ENCODE results near the gene TMC3. TPM values are rescaled to one million over a fixed set of nuclear protein-coding genes. Genes with fewer than 3 reads are reported as not detected.
"Not testable (repeated sequence)": the region's sequence is repeated elsewhere in the genome, so short reads cannot be mapped to it uniquely, and the experiment has no call there.

Gene TMC3
- total and polyA plus RNA-seq, 7 donors = not detected

DNA sequence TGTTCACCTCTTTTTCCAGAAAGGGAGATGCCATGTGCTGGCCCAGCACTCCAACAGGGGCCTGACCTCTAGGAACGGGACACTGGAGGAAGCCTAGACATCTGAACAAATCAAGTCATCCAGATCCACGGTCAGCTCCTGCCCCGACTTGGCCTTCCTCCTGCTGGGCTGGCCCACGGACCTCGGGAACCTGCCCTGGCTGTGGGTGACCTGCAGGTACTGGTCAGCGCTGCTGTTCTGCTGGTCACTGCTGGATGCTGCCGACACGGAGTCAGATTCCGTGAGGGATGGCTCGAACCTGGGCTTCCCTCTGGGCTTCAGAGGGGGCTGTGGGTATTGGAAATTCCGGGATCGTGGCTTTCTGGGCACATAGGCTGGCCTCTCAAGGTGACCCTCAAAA, 41.7 kb downstream of the TMC3 start:
- H3K4me3 ChIP-seq = no peak overlapping the region
- peaks cover 0 to 8% (median 0%) of the 10 kb centered on the region in 3 donors for H3K27me3 ChIP-seq (ENCODE audit: insufficient read depth in 3 of 3, low read length in 2 of 3)
- 95 to 97% (median 96%) methylated on average over 12 of the region's 12 CpGs for WGBS, 3 donors
- no peaks in the 10 kb centered on the region for H3K9me3 ChIP-seq
- H3K36me3 ChIP-seq (ENCODE audit: insufficient read depth in 1 of 2, low read depth in 1 of 2) = no peaks in the 10 kb centered on the region
- H3K27ac ChIP-seq = no peak overlapping the region
- no peak for ATAC-seq
- TF ChIP-seq, protein P1, sequence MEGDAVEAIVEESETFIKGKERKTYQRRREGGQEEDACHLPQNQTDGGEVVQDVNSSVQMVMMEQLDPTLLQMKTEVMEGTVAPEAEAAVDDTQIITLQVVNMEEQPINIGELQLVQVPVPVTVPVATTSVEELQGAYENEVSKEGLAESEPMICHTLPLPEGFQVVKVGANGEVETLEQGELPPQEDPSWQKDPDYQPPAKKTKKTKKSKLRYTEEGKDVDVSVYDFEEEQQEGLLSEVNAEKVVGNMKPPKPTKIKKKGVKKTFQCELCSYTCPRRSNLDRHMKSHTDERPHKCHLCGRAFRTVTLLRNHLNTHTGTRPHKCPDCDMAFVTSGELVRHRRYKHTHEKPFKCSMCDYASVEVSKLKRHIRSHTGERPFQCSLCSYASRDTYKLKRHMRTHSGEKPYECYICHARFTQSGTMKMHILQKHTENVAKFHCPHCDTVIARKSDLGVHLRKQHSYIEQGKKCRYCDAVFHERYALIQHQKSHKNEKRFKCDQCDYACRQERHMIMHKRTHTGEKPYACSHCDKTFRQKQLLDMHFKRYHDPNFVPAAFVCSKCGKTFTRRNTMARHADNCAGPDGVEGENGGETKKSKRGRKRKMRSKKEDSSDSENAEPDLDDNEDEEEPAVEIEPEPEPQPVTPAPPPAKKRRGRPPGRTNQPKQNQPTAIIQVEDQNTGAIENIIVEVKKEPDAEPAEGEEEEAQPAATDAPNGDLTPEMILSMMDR (IDR thresholded peaks at IDR 0.05) = no peak
- H3K4me1 ChIP-seq = no peaks in the 10 kb centered on the region
- intact Hi-C loops (cut with DNase I) = loop anchor here in 1 of 2 donors (5.0 kb wide), 1 partner anchor 55 kb away; no protein-coding TSS in a partner anchor
- DNase-seq = no peak

DNA sequence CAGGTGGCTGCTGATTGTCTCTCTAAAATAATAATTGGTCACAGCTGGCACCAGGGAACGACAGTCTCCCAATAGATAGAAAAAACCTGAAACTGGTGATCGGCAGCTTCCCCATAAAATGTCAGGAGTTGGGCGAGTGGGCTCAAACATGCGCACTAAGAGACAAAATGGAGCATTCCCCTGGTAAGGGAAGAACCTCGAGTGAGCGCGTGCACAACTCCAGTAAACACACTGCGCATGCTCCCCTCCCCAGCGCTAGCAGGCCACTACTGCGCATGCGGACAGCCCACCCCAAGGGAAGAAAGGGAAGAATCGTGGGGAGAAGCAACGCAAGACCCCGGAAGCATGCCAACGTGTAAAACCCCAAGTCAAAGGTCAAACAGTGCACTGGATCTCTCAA, 42.4 kb downstream of the TMC3 start:
- Histone ChIP-seq H3K36me3 (ENCODE audit: insufficient read depth in 1 of 2, low read depth in 1 of 2) (no peaks in the 10 kb centered on the region), H3K4me3 (no peak overlapping the region), H3K4me1 (no peaks in the 10 kb centered on the region), H3K27me3 (ENCODE audit: insufficient read depth in 3 of 3, low read length in 2 of 3) (peaks cover 0 to under 1% (median 0%) of the 10 kb centered on the region in 3 donors), H3K27ac (no peak overlapping the region), H3K9me3 (no peaks in the 10 kb centered on the region)
- ATAC-seq (no peak), DNase-seq (no peak)
- intact Hi-C loops (cut with DNase I) = loop anchor here in 1 of 2 donors (5.0 kb wide), 1 partner anchor 54 kb away; no protein-coding TSS in a partner anchor
- WGBS, 3 donors = 89 to 91% (median 91%) methylated on average over 15 of the region's 15 CpGs
- TF ChIP-seq, protein P1 (IDR thresholded peaks at IDR 0.05) = no peak

DNA sequence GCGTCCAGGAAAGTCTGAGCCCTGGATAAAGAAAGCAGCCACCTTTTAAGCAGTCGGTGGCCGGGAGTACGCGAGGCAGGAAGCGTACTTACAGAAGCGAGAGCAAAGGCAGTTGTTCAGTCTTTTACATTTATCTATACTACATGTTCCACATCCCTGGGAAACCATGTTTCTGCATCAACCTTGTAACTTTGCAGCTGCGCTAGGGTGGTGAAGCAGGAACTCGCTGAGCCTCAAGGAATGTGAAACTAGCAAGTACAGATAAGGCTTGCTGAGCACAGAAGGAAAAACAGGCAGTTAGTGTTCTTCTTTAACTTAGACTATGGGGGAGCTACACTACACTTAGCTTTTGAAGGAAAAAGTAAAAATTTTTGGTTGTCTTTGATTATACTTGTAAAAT, 42.9 kb downstream of the TMC3 start:
- not testable (repeated sequence) for H3K36me3 ChIP-seq (ENCODE audit: insufficient read depth in 1 of 2, low read depth in 1 of 2); H3K9me3 ChIP-seq; H3K4me3 ChIP-seq; DNase-seq; H3K27ac ChIP-seq; H3K4me1 ChIP-seq; ATAC-seq; H3K27me3 ChIP-seq (ENCODE audit: insufficient read depth in 3 of 3, low read length in 2 of 3)
- intact Hi-C loops (cut with DNase I) = loop anchor here in 1 of 2 donors (5.0 kb wide), 1 partner anchor 54 kb away; no protein-coding TSS in a partner anchor
- 89 to 96% (median 93%) methylated on average over 9 of the region's 9 CpGs for WGBS, 3 donors

DNA sequence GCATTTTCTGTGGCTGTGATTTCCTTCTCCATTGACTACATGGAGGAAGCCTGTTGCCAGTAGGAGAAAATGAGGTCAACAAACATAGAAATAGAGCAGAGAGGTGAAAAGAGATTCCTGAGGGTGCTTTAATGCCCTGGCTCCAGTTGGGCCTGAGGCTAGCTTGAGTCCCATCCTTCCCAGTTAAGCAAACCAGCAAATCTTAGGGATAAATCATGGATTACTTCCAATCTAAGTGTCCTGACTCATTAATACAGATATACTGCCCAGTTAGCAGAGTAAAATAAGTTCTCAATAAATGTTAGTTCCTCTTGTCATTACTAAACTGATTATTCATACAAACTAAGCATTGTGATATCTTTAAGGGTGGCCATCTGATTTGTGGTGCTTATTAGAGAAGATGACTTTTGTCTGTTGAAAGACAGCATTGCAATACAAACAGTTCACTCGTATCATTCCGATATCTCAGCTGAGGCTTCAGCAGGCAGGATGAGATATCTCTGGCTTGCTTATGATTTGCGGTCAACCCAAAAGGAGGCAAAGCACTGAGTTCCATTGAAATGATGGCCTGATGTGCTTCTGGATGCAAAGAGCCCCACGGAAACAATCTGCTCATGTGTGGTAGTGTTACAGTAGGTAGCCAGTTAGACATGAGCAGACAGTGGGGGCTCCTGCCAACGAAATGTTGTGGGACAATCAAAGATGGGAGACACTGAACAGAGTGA, 43.5 kb downstream of the TMC3 start:
- intact Hi-C loops (cut with DNase I) = loop anchor here in 1 of 2 donors (5.0 kb wide), 1 partner anchor 53 kb away; no protein-coding TSS in a partner anchor
- no peaks in the 10 kb centered on the region for H3K36me3 ChIP-seq (ENCODE audit: insufficient read depth in 1 of 2, low read depth in 1 of 2)
- no peak for ATAC-seq
- no peak for DNase-seq
- H3K27me3 ChIP-seq (ENCODE audit: insufficient read depth in 3 of 3, low read length in 2 of 3) = no peaks in the 10 kb centered on the region
- TF ChIP-seq, protein P1 (IDR thresholded peaks at IDR 0.05) = no peak
- H3K4me1 ChIP-seq = no peaks in the 10 kb centered on the region
- no peak overlapping the region for H3K4me3 ChIP-seq
- WGBS, 3 donors = 91 to 94% (median 92%) methylated on average over 5 of the region's 5 CpGs
- H3K27ac ChIP-seq = no peak overlapping the region
- H3K9me3 ChIP-seq = no peaks in the 10 kb centered on the region

DNA sequence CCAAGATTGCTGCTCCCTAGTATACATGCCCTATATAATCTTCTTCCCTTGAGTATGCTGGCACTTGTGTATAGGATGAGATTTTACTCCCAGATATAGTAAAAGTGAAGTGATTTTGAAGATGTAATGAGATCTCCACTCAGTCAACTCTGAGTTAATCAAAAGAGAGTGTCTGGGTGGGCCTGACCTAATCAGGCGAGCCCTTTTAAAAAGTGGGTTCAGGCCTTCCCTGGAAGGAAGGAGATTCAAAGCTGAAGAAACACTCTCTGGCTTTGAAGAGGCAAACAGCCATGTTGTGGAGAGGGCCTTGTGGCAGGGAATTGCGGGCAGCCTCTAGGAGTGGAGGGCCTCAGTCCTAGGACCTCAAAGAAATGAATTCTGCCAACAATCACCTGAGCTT, 44.6 kb downstream of the TMC3 start:
- 96 to 100% (median 99%) methylated on average over 2 of the region's 2 CpGs for WGBS, 3 donors

More for the DNA sequence above, 44.6 kb downstream of the TMC3 start:
- no peaks in the 10 kb centered on the region for H3K9me3 ChIP-seq
- no peaks in the 10 kb centered on the region for H3K27me3 ChIP-seq (ENCODE audit: insufficient read depth in 3 of 3, low read length in 2 of 3)
- ATAC-seq = no peak
- H3K36me3 ChIP-seq (ENCODE audit: insufficient read depth in 1 of 2, low read depth in 1 of 2) = no peaks in the 10 kb centered on the region
- no peaks in the 10 kb centered on the region for H3K4me1 ChIP-seq
- H3K4me3 ChIP-seq = no peak overlapping the region
- TF ChIP-seq, protein P1 (IDR thresholded peaks at IDR 0.05) = no peak
- intact Hi-C loops (cut with DNase I) = no loop called here
- no peak for DNase-seq
- no peak overlapping the region for H3K27ac ChIP-seq
